K562 (cell line): ENCODE data around the gene VTI1B. TPM values are rescaled to one million over a fixed set of nuclear protein-coding genes. Genes with fewer than 3 reads are reported as not detected.

Source experiments
- DNMT1 ChIP-seq: fragments of 450-650 bp; IDR thresholded peaks from 2 replicates; pipeline ENCODE4 v1.6.1; 2016; ENCODE audit warnings: antibody characterized with exemption, mild to moderate bottlenecking
- ELF1 ChIP-seq: fragments of 200-800 bp; sonication (Bioruptor generic); IDR thresholded peaks from 2 replicates; pipeline ENCODE4 v1.6.1; 2016; ENCODE audit warnings: missing genetic modification characterization, missing compliant biosample characterization
- ELK1 ChIP-seq: sonication (generic); formaldehyde crosslinking; IDR thresholded peaks from 2 replicates; pipeline ENCODE4 v1.8.1; 2022; ENCODE audit warnings: missing genetic modification reagents
- ETV6 ChIP-seq, 3 experiments: fragments of 150-350 bp in 1 of 3; sonication (generic) in 1 of 3; formaldehyde crosslinking in 1 of 3; IDR thresholded peaks; 2 replicates each; pipeline versions ENCODE4 v1.6.1 to v1.8.0; 2014 to 2022; ENCODE audit warnings: borderline replicate concordance in 2 of 3, low read depth in 2 of 3, antibody characterized with exemption in 1 of 3, low read length in 1 of 3, mild to moderate bottlenecking in 1 of 3, missing genetic modification reagents in 1 of 3
- TFAM ChIP-seq: fragments of 250-450 bp; sonication (Bioruptor Pico); conservative IDR thresholded peaks from 2 replicates; pipeline ENCODE4 v1.5.0; 2021; ENCODE audit warnings: mild to moderate bottlenecking, moderate library complexity
- THAP12 ChIP-seq: fragments of 250-450 bp; sonication (Bioruptor Pico); IDR thresholded peaks from 2 replicates; pipeline ENCODE4 v1.9.0; 2021; ENCODE audit warnings: mild to moderate bottlenecking, inconsistent platforms
- polyA plus RNA-seq, 8 experiments: library from polyadenylated mRNA; depleted of rRNA in 4 of 8; stranded (reverse) in 5 of 8; unstranded in 3 of 8; fragments of >200 nt; fragmentation: Nextera tagmentation in 2 of 8; fragmentation: Illumina TruSeq in 1 of 8; extraction: Ambion mirVana in 2 of 8; extraction: Trizol in 1 of 8; gene quantifications; 2 replicates each; pipeline versions ENCODE4 v1.2.1 to v1.2.3, GENCODE V29; 2011 to 2014; ENCODE audit warnings: inconsistent platforms in 1 of 8, missing spikeins in 1 of 8
- total RNA-seq, 7 experiments: library from RNA; depleted of rRNA in 6 of 7; stranded (reverse); fragments of >200 nt in 6 of 7; fragmentation: Illumina TruSeq in 2 of 7; extraction: Trizol in 2 of 7; gene quantifications; 2 replicates each; pipeline versions ENCODE4 v1.2.1 to v1.2.3, GENCODE V29; 2011 to 2021; ENCODE audit warnings: low replicate concordance in 1 of 7
- TF ChIP-seq, protein P1 (sequence below): sonication (generic); formaldehyde crosslinking; IDR thresholded peaks from 2 replicates; pipeline ENCODE4 v1.8.0; 2022; ENCODE audit warnings: mild to moderate bottlenecking, missing genetic modification reagents
- TF ChIP-seq, protein P2 (sequence below), 2 experiments: fragments of 450-650 bp; IDR thresholded peaks; 2 replicates each; pipeline ENCODE4 v1.6.1; 2016; ENCODE audit warnings: mild to moderate bottlenecking in 2 of 2, borderline replicate concordance in 1 of 2, low read depth in 1 of 2, moderate library complexity in 1 of 2

VTI1B gene
- total and polyA plus RNA-seq, 9 of the 15 experiments (the other 6 are each of a cell fraction or from before 2014, with no cell fraction given) = 7.8 to 69.8 (median 50.1) TPM

DNA sequence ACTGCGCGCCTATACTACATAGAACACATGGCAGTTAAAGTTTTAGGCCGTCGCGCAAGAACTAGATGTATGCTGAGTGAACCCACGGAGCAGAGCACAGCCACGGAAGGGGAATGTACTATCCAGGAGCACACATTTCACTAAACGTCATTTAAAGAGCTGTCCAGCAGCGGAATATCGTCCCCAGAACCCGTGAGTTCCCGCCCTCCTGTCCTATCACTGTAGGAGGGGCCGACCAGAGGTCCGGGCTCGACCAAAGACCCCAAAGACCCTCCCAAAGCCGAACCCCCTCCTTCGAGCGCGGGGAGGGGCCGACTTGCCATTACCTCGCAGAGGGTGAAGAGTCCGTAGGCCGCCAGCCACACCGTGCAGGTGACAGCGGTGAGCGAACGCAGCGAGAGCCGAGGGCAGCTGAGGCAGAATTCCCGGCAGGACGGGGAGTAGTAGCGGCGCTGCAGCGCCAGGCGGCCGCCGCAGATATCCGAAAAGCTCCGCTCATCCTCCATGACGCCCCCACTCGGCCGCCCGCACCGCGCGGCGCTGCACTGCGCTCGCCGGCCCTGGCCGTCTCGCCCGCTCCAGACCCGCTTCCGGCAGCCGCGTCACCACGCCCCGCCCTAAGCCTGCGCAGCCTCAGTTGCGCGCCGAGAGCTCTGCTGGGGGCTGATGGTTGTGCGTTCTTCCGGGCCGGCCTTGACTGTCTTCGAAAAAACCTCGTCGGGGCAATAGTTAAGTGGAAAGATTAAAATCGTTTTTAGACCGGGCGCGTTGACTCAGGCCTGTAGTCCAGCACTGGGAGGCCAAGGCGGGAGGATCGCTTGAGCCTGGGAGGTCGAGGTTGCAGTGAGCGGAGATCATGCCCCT is 74.5 kb downstream of the VTI1B start, which contains the start of gene PIGH (continued):
- TF ChIP-seq, protein P1, sequence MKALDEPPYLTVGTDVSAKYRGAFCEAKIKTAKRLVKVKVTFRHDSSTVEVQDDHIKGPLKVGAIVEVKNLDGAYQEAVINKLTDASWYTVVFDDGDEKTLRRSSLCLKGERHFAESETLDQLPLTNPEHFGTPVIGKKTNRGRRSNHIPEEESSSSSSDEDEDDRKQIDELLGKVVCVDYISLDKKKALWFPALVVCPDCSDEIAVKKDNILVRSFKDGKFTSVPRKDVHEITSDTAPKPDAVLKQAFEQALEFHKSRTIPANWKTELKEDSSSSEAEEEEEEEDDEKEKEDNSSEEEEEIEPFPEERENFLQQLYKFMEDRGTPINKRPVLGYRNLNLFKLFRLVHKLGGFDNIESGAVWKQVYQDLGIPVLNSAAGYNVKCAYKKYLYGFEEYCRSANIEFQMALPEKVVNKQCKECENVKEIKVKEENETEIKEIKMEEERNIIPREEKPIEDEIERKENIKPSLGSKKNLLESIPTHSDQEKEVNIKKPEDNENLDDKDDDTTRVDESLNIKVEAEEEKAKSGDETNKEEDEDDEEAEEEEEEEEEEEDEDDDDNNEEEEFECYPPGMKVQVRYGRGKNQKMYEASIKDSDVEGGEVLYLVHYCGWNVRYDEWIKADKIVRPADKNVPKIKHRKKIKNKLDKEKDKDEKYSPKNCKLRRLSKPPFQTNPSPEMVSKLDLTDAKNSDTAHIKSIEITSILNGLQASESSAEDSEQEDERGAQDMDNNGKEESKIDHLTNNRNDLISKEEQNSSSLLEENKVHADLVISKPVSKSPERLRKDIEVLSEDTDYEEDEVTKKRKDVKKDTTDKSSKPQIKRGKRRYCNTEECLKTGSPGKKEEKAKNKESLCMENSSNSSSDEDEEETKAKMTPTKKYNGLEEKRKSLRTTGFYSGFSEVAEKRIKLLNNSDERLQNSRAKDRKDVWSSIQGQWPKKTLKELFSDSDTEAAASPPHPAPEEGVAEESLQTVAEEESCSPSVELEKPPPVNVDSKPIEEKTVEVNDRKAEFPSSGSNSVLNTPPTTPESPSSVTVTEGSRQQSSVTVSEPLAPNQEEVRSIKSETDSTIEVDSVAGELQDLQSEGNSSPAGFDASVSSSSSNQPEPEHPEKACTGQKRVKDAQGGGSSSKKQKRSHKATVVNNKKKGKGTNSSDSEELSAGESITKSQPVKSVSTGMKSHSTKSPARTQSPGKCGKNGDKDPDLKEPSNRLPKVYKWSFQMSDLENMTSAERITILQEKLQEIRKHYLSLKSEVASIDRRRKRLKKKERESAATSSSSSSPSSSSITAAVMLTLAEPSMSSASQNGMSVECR (CRISPR knock-in tag) = no peak
- TF ChIP-seq ELF1 (tag) (peak; percentile 85), ETV6 (IDR thresholded peaks at IDR 0.05; ENCODE audit: borderline replicate concordance in 1 of 2, low read depth in 2 of 2, low read length in 1 of 2) (no peak; a peak in 1 of 4 replicates), ETV6 (CRISPR knock-in tag; IDR thresholded peaks at IDR 0.05; ENCODE audit: borderline replicate concordance) (no peak), ELK1 (CRISPR knock-in tag) (no peak), TFAM (no peak), DNMT1 (no peak), THAP12 (CRISPR knock-in tag) (peak; percentile 66; the same call in 1 of the 2 replicates)
- TF ChIP-seq, protein P2, sequence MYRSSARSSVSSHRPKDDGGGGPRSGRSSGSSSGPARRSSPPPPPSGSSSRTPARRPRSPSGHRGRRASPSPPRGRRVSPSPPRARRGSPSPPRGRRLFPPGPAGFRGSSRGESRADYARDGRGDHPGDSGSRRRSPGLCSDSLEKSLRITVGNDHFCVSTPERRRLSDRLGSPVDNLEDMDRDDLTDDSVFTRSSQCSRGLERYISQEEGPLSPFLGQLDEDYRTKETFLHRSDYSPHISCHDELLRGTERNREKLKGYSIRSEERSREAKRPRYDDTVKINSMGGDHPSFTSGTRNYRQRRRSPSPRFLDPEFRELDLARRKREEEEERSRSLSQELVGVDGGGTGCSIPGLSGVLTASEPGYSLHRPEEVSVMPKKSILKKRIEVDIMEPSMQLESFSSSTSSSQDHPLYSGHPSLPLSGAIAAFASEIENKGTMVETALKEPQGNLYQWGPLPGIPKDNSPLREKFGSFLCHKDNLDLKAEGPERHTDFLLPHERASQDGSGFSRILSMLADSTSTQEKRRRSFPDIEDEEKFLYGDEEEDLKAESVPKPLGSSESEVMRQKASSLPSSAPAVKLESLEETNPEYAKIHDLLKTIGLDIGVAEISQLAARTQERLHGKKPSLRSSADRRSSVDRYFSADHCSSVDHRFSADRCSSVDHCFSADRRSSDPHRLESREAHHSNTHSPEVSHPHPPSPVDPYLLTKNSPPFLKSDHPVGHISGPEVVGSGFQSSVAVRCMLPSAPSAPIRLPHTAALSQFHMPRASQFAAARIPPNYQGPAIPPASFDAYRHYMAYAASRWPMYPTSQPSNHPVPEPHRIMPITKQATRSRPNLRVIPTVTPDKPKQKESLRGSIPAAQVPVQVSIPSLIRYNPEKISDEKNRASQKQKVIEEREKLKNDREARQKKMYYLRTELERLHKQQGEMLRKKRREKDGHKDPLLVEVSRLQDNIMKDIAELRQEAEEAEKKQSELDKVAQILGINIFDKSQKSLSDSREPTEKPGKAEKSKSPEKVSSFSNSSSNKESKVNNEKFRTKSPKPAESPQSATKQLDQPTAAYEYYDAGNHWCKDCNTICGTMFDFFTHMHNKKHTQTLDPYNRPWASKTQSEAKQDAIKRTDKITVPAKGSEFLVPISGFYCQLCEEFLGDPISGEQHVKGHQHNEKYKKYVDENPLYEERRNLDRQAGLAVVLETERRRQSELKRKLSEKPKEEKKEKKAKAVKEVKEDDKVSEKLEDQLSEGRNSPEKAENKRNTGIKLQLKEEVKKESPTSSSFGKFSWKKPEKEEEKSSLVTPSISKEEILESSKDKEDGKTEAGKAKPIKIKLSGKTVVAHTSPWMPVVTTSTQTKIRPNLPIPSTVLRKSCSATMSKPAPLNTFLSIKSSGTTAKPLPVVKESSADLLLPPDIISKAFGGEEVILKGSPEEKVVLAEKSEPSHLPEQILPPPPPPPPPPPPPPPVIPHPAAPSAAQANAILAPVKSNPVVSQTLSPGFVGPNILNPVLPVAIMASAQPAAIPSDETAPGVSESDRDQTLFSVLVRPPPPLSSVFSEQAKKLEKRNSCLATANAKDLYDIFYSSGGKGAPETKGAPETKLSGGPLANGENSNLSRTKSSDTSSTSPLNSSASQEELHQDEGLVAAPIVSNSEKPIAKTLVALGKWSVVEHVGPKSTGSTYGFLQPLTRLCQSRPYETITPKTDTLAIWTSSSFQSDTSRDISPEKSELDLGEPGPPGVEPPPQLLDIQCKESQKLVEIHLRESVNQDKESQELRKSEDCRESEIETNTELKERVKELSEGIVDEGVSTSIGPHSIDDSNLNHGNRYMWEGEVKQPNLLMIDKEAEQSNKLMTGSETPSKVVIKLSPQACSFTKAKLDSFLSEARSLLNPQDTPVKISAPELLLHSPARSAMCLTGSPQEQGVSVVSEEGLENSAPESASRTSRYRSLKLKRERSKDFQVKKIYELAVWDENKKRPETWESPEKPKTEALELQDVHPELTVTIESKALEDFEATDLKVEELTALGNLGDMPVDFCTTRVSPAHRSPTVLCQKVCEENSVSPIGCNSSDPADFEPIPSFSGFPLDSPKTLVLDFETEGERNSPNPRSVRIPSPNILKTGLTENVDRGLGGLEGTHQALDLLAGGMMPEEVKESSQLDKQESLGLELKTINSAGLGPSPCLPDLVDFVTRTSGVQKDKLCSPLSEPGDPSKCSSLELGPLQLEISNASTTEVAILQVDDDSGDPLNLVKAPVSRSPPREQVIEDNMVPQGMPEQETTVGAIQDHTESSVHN (IDR thresholded peaks at IDR 0.05; ENCODE audit: borderline replicate concordance in 1 of 2, low read depth in 1 of 2) = no peak
